Middle frontal gyrus (tissue), 1 donor: Measurements from ENCODE around the gene HSF5.

Source experiments
- DNase-seq: peaks from one replicate; pipeline ENCODE4 v3.0.0-alpha.2; 2015; ENCODE audit warnings: low spot score; ENCODE audit errors: extremely low spot score

Gene HSF5

GRCh38 chr17:58370309-58370708 is 117.9 kb downstream of the HSF5 start:
- DNase-seq, result no peak
